Loucy (cell line): ENCODE measurements around the gene BRMS1.

Source experiments
- H2AFZ ChIP-seq: fragments of 200-600 bp; sonication (generic); 2 replicates; pipeline ENCODE4 v1.6.0; 2016; ENCODE audit warnings: antibody characterized with exemption, mild to moderate bottlenecking, low read length, moderate library complexity
- H3F3A ChIP-seq: fragments of 200-600 bp; 2 replicates; pipeline ENCODE4 v1.6.0; 2016; ENCODE audit warnings: antibody characterized with exemption, low read depth, mild to moderate bottlenecking
- H3K27me3 ChIP-seq: fragments of 200-600 bp; sonication (generic); 2 replicates; pipeline ENCODE4 v1.6.1; 2014; ENCODE audit warnings: low read length, mild to moderate bottlenecking; ENCODE audit not compliant: insufficient read depth, poor library complexity, severe bottlenecking
- H3K36me3 ChIP-seq: fragments of 200-600 bp; sonication (generic); 2 replicates; pipeline ENCODE4 v1.6.1; 2016; ENCODE audit warnings: low read length; ENCODE audit not compliant: insufficient read depth
- H3K4me1 ChIP-seq: fragments of 200-600 bp; sonication (generic); 2 replicates; pipeline ENCODE4 v1.5.1; 2014; ENCODE audit warnings: low read length, mild to moderate bottlenecking; ENCODE audit not compliant: insufficient read depth, poor library complexity, severe bottlenecking
- H3K4me2 ChIP-seq: fragments of 200-600 bp; sonication (generic); 2 replicates; pipeline ENCODE4 v1.6.0; 2014; ENCODE audit warnings: antibody characterized with exemption, low read length, low read depth, mild to moderate bottlenecking; ENCODE audit not compliant: poor library complexity, severe bottlenecking
- H3K4me3 ChIP-seq: fragments of 200-600 bp; sonication (generic); 2 replicates; pipeline ENCODE4 v1.5.1; 2014; ENCODE audit warnings: low read length, mild to moderate bottlenecking, mixed read lengths; ENCODE audit not compliant: poor library complexity, severe bottlenecking
- H3K79me2 ChIP-seq: fragments of 200-600 bp; sonication (generic); 2 replicates; pipeline ENCODE4 v1.6.1; 2014; ENCODE audit warnings: low read length; ENCODE audit not compliant: insufficient read depth
- H3K9ac ChIP-seq: fragments of 200-600 bp; sonication (generic); 2 replicates; pipeline ENCODE4 v1.6.0; 2014; ENCODE audit warnings: mild to moderate bottlenecking, low read depth, low read length, moderate library complexity; ENCODE audit not compliant: poor library complexity, severe bottlenecking
- H3K9me2 ChIP-seq: fragments of 200-600 bp; sonication (generic); replicated peaks from 2 replicates; pipeline ENCODE4 v1.6.1; 2016; ENCODE audit warnings: low read depth, low read length, mixed read lengths
- H3K9me3 ChIP-seq: fragments of 200-600 bp; sonication (generic); 2 replicates; pipeline ENCODE4 v1.6.1; 2014; ENCODE audit warnings: mild to moderate bottlenecking, antibody characterized with exemption, low read length, low read depth; ENCODE audit not compliant: insufficient read depth
- H4K20me1 ChIP-seq: fragments of 200-600 bp; sonication (generic); 2 replicates; pipeline ENCODE4 v1.6.0; 2014; ENCODE audit warnings: antibody characterized with exemption, low read length, mild to moderate bottlenecking; ENCODE audit not compliant: insufficient read depth, poor library complexity, severe bottlenecking
- CTCF ChIP-seq: fragments of 200-600 bp; sonication (generic); conservative IDR thresholded peaks from 2 replicates; pipeline ENCODE4 v1.5.1; 2014; ENCODE audit warnings: mild to moderate bottlenecking, antibody characterized with exemption, low read length
- EZH2phosphoT487 ChIP-seq: fragments of 200-600 bp; IDR thresholded peaks from 2 replicates; pipeline ENCODE4 v1.6.1; 2018; ENCODE audit warnings: antibody characterized with exemption, mild to moderate bottlenecking, moderate library complexity, borderline replicate concordance

BRMS1 gene

GRCh38 chr11:66330931-66331330, 14.0 kb downstream of the BRMS1 start:
- H3K27me3 ChIP-seq, result no peaks in the 10 kb centered on the region
- no peak overlapping the region for H2AFZ ChIP-seq
- H3K4me2 ChIP-seq, result no peak overlapping the region
- H3K4me3 ChIP-seq, result no peak overlapping the region
- no peaks in the 10 kb centered on the region for H3K79me2 ChIP-seq
- H4K20me1 ChIP-seq, result no peaks in the 10 kb centered on the region
- no peak overlapping the region for H3K9ac ChIP-seq
- H3K9me3 ChIP-seq, result no peaks in the 10 kb centered on the region
- TF ChIP-seq CTCF (no peak), EZH2phosphoT487 (no peak)
- H3K9me2 ChIP-seq, result no peaks in the 10 kb centered on the region
- peaks cover 20% of the 10 kb centered on the region for H3K4me1 ChIP-seq
- H3F3A ChIP-seq, result no peaks in the 10 kb centered on the region
- H3K36me3 ChIP-seq, result no peaks in the 10 kb centered on the region

- TF ChIP-seq CTCF, result no peak
- no peak for TF ChIP-seq EZH2phosphoT487
- no peaks in the 10 kb centered on the region for H3K27me3 ChIP-seq
- H3K4me1 ChIP-seq, result peaks cover 31% of the 10 kb centered on the region
- H3K9me3 ChIP-seq, result no peaks in the 10 kb centered on the region
- H3K79me2 ChIP-seq, result no peaks in the 10 kb centered on the region
- no peak overlapping the region for H2AFZ ChIP-seq
- H4K20me1 ChIP-seq, result no peaks in the 10 kb centered on the region
- H3K9ac ChIP-seq, result no peak overlapping the region
- H3F3A ChIP-seq, result no peaks in the 10 kb centered on the region
- H3K36me3 ChIP-seq, result no peaks in the 10 kb centered on the region
- H3K4me2 ChIP-seq, result no peak overlapping the region
- no peaks in the 10 kb centered on the region for H3K9me2 ChIP-seq
- no peak overlapping the region for H3K4me3 ChIP-seq
These were observed 15.7 kb downstream of the BRMS1 start for GRCh38 chr11:66329165-66329673.

GRCh38 chr11:66328302-66329144, 16.4 kb downstream of the BRMS1 start:
- no peak overlapping the region for H3K4me3 ChIP-seq
- peak overlapping the region; percentile 17 for H3K4me2 ChIP-seq
- no peaks in the 10 kb centered on the region for H3F3A ChIP-seq
- no peaks in the 10 kb centered on the region for H3K79me2 ChIP-seq
- no peaks in the 10 kb centered on the region for H3K27me3 ChIP-seq
- peak overlapping the region; percentile 15 for H3K9ac ChIP-seq
- H3K4me1 ChIP-seq, result peaks cover 31% of the 10 kb centered on the region
- peak overlapping the region; percentile 88 for H2AFZ ChIP-seq
- H3K9me2 ChIP-seq, result no peaks in the 10 kb centered on the region
- no peaks in the 10 kb centered on the region for H4K20me1 ChIP-seq
- TF ChIP-seq EZH2phosphoT487 (no peak), CTCF (peak; percentile 93)
- H3K9me3 ChIP-seq, result no peaks in the 10 kb centered on the region
- H3K36me3 ChIP-seq, result no peaks in the 10 kb centered on the region
